KMS-11 (cell line): Measurements from ENCODE around the gene CINP.

ENCODE experiments used
- H2AFZ ChIP-seq: fragments of 200-600 bp; sonication (generic); 2 replicates; pipeline ENCODE4 v1.6.1; 2016; ENCODE audit warnings: antibody characterized with exemption, mixed run types, low read depth
- H3K27ac ChIP-seq: fragments of 200-600 bp; sonication (generic); 2 replicates; pipeline ENCODE4 v1.6.1; 2016; ENCODE audit warnings: mild to moderate bottlenecking, mixed run types
- H3K27me3 ChIP-seq: fragments of 200-600 bp; sonication (generic); 2 replicates; pipeline ENCODE4 v1.6.1; 2017; ENCODE audit warnings: mild to moderate bottlenecking, low read depth, mixed run types, moderate library complexity; ENCODE audit not compliant: insufficient read depth
- H3K36me3 ChIP-seq: fragments of 200-600 bp; sonication (generic); 2 replicates; pipeline ENCODE4 v1.6.1; 2017; ENCODE audit warnings: mild to moderate bottlenecking, mixed run types; ENCODE audit not compliant: insufficient read depth
- H3K4me1 ChIP-seq: fragments of 200-600 bp; sonication (generic); 2 replicates; pipeline ENCODE4 v1.6.1; 2016; ENCODE audit warnings: mild to moderate bottlenecking, low read depth, mixed run types; ENCODE audit not compliant: poor library complexity, severe bottlenecking
- H3K4me2 ChIP-seq: fragments of 200-600 bp; sonication (generic); 2 replicates; pipeline ENCODE4 v1.7.0; 2016; ENCODE audit warnings: mild to moderate bottlenecking, mixed run types
- H3K4me3 ChIP-seq: fragments of 200-600 bp; sonication (generic); IDR thresholded peaks from 2 replicates; pipeline ENCODE4 v1.6.1; 2017; ENCODE audit warnings: low read depth, low read length, mixed read lengths; ENCODE audit not compliant: insufficient read depth
- H3K79me2 ChIP-seq: fragments of 200-600 bp; sonication (generic); 2 replicates; pipeline ENCODE4 v1.6.1; 2016; ENCODE audit warnings: low read depth, mixed run types; ENCODE audit not compliant: insufficient read depth
- H3K9ac ChIP-seq: fragments of 200-600 bp; sonication (generic); 2 replicates; pipeline ENCODE4 v1.6.1; 2016; ENCODE audit warnings: mild to moderate bottlenecking, mixed run types
- H4K20me1 ChIP-seq: fragments of 200-600 bp; sonication (generic); 2 replicates; pipeline ENCODE4 v1.6.1; 2016; ENCODE audit warnings: mild to moderate bottlenecking, mixed run types; ENCODE audit not compliant: insufficient read depth
- CTCF ChIP-seq: fragments of 200-600 bp; sonication (generic); conservative IDR thresholded peaks from 2 replicates; pipeline ENCODE4 v1.6.1; 2017; ENCODE audit warnings: low read depth, mild to moderate bottlenecking, antibody characterized with exemption, low read length, moderate library complexity, mixed read lengths

CINP gene

DNA sequence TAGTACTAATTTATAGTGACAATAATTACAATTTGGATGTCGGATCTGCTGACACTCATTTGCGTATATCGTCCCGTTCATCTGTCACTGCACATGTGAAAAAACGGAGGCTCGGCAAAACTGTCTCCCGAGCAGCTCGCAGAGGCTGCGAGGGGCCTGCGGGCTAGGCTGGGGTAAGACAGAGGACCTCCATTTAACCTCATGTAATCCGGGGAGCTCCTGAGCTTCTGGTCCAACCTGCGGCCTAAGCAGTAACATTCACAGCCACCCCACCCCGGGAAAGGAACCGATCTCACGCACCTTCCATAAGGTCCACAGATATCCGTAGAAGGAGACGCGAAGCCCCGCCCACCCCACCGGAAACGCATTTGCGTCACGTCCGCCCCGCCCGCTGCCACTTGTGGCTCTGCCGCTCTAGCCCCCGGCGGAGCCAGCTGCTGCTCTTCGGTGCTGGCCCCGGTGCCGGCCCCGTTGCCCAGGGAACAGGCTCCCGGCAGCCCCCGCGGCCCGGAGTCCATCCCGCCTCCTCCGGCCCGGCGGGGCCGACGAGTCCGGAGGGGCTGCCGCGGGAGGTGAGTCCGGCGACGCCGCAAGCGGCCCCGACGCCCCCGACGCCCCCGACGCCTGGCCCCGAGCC lies at the start of gene CINP, which contains the start of gene TECPR2:
Gene CINP (minus strand): TSS at position 346 of the 637 bp plus-strand sequence. CDS start 39 bp downstream, at position 307.
Gene TECPR2 (plus strand): TSS at position 397 of the 637 bp plus-strand sequence. CDS start 13,781 bp downstream, outside the sequence.
- H3K4me2 ChIP-seq, result peak within 1 kb of the TSS; percentile 84
- no peak within 1 kb of the TSS for H3K4me3 ChIP-seq
- H3K27me3 ChIP-seq, result no peaks in the 10 kb centered on the region
- no peaks in the 10 kb centered on the region for H4K20me1 ChIP-seq
- no peaks in the 10 kb centered on the region for H3K36me3 ChIP-seq
- peaks cover 39% of the 10 kb centered on the region; the same call in 1 of the 2 replicates for H3K79me2 ChIP-seq
- H3K27ac ChIP-seq, result peak within 1 kb of the TSS; percentile 48
- peak within 1 kb of the TSS; percentile 60 for H3K9ac ChIP-seq
- peaks cover 26% of the 10 kb centered on the region for H3K4me1 ChIP-seq
- H2AFZ ChIP-seq, result peak within 1 kb of the TSS; percentile 92
- TF ChIP-seq CTCF, result no peak

- no peak overlapping the region for H3K9ac ChIP-seq
- H3K4me1 ChIP-seq, result peaks cover 7% of the 10 kb centered on the region
- no peaks in the 10 kb centered on the region for H3K36me3 ChIP-seq
- H3K4me3 ChIP-seq, result no peak overlapping the region
- no peaks in the 10 kb centered on the region for H3K27me3 ChIP-seq
- no peaks in the 10 kb centered on the region for H4K20me1 ChIP-seq
- H3K79me2 ChIP-seq, result no peaks in the 10 kb centered on the region
- no peak for TF ChIP-seq CTCF
- no peak overlapping the region for H3K4me2 ChIP-seq
- no peak overlapping the region for H3K27ac ChIP-seq
- H2AFZ ChIP-seq, result no peak overlapping the region
Measured at GRCh38 chr14:102408724-102409123, 46.0 kb upstream of the CINP start.

DNA sequence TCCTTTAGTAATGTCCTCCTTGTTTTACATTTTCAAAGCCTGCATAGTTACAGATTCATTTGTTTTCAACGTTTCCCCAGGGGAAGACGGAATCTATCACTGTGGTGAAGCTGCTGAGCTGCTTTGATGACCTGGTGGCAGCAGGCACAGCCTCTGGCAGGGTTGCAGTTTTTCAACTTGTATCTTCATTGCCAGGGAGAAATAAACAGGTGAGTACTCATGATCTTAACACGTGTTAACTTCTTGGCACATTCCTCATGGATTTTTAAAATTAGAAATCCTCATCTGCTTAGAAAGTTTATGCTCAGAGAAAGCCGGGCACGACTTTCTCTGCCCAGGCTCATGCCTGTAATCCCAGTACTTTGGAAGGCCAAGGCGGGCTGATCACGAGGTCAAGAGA lies 44.6 kb upstream of the CINP start:
- H2AFZ ChIP-seq, result no peak overlapping the region
- H3K4me3 ChIP-seq, result no peak overlapping the region
- H3K4me2 ChIP-seq, result no peak overlapping the region
- no peak for TF ChIP-seq CTCF
- H3K36me3 ChIP-seq, result no peaks in the 10 kb centered on the region
- no peaks in the 10 kb centered on the region for H3K27me3 ChIP-seq
- no peaks in the 10 kb centered on the region for H3K79me2 ChIP-seq
- no peak overlapping the region for H3K27ac ChIP-seq
- H3K4me1 ChIP-seq, result peaks cover 7% of the 10 kb centered on the region
- H4K20me1 ChIP-seq, result no peaks in the 10 kb centered on the region
- H3K9ac ChIP-seq, result no peak overlapping the region

- Histone ChIP-seq H4K20me1 (no peaks in the 10 kb centered on the region), H3K9ac (no peak overlapping the region), H3K27me3 (no peaks in the 10 kb centered on the region), H3K36me3 (no peaks in the 10 kb centered on the region), H3K4me3 (no peak overlapping the region), H3K27ac (no peak overlapping the region), H3K4me2 (no peak overlapping the region), H2AFZ (no peak overlapping the region), H3K79me2 (no peaks in the 10 kb centered on the region), H3K4me1 (no peaks in the 10 kb centered on the region)
- no peak for TF ChIP-seq CTCF
Measured at GRCh38 chr14:102403028-102403427, 40.3 kb upstream of the CINP start.
